ENCODE data around the gene SUV39H1.
"Not testable (repeated sequence)": the region's sequence is repeated elsewhere in the genome, so short reads cannot be mapped to it uniquely, and the experiment has no call there.

SUV39H1 gene

DNA sequence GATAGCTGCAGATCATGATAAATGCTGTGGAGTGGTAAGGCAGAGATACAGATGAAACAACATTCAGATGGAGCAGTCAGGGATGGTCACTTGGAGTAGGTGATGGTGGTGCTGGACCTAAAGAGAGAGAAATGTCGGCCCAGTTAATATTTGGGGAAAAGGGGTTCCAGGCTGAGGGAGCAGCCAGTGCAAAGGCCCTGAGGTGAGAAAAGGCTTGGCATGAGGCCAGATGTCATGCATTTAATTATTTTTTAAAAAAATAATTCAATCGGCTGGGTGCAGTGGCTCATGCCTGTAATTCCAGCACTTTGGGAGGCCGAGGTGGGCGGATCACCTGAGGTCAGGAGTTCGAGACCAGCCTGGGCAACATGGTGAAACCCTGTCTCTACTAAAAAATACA, 4.8 kb upstream of the SUV39H1 start:
- H4K91ac ChIP-seq (ENCODE audit: low read length); H4K8ac ChIP-seq (ENCODE audit: low read length); H3K4ac ChIP-seq (ENCODE audit: low read depth in 1 of 2, low read length in 2 of 2); H2BK5ac ChIP-seq (ENCODE audit: low read depth, low read length, poor library complexity, severe bottlenecking); H3K27ac ChIP-seq (ENCODE audit: low read length, poor library complexity, severe bottlenecking); H2BK12ac ChIP-seq (ENCODE audit: low read length in 2 of 2); H3K4me1 ChIP-seq (ENCODE audit: control insufficient read depth, insufficient read depth, low read depth, low read length); H3K4me3 ChIP-seq (ENCODE audit: insufficient read depth in 1 of 2, low read depth in 1 of 2, low read length in 2 of 2); H3K36me3 ChIP-seq (ENCODE audit: control insufficient read depth in 1 of 2, insufficient read depth in 2 of 2, low read depth in 1 of 2, low read length in 2 of 2); H2AK5ac ChIP-seq (ENCODE audit: low read length, severe bottlenecking); H3K14ac ChIP-seq (ENCODE audit: low read length in 2 of 2); H3K18ac ChIP-seq (ENCODE audit: low read depth in 1 of 2, low read length in 2 of 2); H3K9ac ChIP-seq (ENCODE audit: low read length); DNase-seq; H2BK120ac ChIP-seq (ENCODE audit: low read depth, low read length); H3K23ac ChIP-seq (ENCODE audit: low read length in 2 of 2); H3K9me3 ChIP-seq (ENCODE audit: control insufficient read depth, low read length); H2AFZ ChIP-seq (ENCODE audit: low read depth, low read length); H3K79me1 ChIP-seq (replicated peaks; ENCODE audit: low read length, poor library complexity, severe bottlenecking); H2BK15ac ChIP-seq (ENCODE audit: low read depth, poor library complexity, severe bottlenecking); H3K4me2 ChIP-seq (ENCODE audit: low read length, poor library complexity, severe bottlenecking): not testable (repeated sequence)
- WGBS: 88% methylated on average over 2 of the region's 5 CpGs
- H3K27me3 ChIP-seq (ENCODE audit: control insufficient read depth in 1 of 2, insufficient read depth in 1 of 2, low read length in 2 of 2): peaks cover 9 to 36% of the 10 kb centered on the region in 2 experiments

DNA sequence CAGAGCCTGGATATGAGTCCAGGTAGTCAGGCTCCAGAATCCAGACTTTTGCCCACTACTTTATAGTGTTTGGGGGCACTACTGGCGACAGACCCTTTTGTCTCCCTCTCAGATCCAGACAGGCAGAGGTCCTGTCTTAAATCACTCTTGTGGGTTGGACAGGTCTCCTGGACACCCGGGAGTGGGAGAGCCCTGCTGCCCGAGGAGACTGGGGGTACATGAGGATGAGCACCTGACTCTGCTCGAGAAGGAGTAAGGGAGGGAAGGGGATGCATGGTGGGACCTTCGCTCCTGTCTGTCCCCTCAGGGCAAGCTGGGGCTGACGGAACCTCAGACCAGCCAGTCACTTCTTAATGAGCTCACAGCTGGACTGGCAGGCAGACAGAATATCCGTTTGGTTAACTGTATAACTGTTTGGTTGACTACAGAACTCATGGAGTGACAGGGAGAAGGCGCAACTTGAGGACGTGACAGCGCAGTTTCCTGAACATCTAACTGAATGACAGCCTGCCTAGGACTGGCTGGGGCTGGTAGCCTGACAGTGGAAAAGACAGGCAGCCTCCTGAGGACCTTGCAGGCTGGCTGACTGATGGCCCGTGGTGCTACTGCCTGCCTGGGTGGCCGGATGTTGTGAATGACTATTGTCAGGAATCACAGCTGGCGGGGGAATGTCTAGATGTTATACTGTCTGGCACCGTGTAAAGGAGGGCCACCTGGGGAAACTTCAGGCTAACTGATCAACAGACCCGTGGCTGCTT, 1.6 kb upstream of the SUV39H1 start:
- Histone ChIP-seq H3K36me3 (ENCODE audit: control insufficient read depth in 1 of 2, insufficient read depth in 2 of 2, low read depth in 1 of 2, low read length in 2 of 2) (peaks cover 5 to 8% of the 10 kb centered on the region in 2 experiments), H4K91ac (ENCODE audit: low read length) (no peak overlapping the region), H3K4me3 (ENCODE audit: insufficient read depth in 1 of 2, low read depth in 1 of 2, low read length in 2 of 2) (no peak overlapping the region), H4K8ac (ENCODE audit: low read length) (no peak overlapping the region), H3K27ac (ENCODE audit: low read length, poor library complexity, severe bottlenecking) (no peak overlapping the region), H3K9me3 (ENCODE audit: control insufficient read depth, low read length) (peaks cover 3% of the 10 kb centered on the region), H2BK5ac (ENCODE audit: low read depth, low read length, poor library complexity, severe bottlenecking) (no peak overlapping the region), H3K14ac (ENCODE audit: low read length in 2 of 2) (no peak overlapping the region), H2AFZ (ENCODE audit: low read depth, low read length) (no peak overlapping the region), H3K4me1 (ENCODE audit: control insufficient read depth, insufficient read depth, low read depth, low read length) (peaks cover 9% of the 10 kb centered on the region), H3K27me3 (ENCODE audit: control insufficient read depth in 1 of 2, insufficient read depth in 1 of 2, low read length in 2 of 2) (peaks cover 0 to 24% of the 10 kb centered on the region in 2 experiments), H3K4me2 (ENCODE audit: low read length, poor library complexity, severe bottlenecking) (no peak overlapping the region), H3K4ac (ENCODE audit: low read depth in 1 of 2, low read length in 2 of 2) (no peak overlapping the region), H3K23ac (ENCODE audit: low read length in 2 of 2) (no peak overlapping the region), H2AK5ac (ENCODE audit: low read length, severe bottlenecking) (no peak overlapping the region), H2BK120ac (ENCODE audit: low read depth, low read length) (no peak overlapping the region), H3K79me1 (replicated peaks; ENCODE audit: low read length, poor library complexity, severe bottlenecking) (peaks cover 8% of the 10 kb centered on the region), H3K9ac (ENCODE audit: low read length) (peak overlapping the region; percentile 91), H2BK12ac (ENCODE audit: low read length in 2 of 2) (no peak overlapping the region), H3K18ac (ENCODE audit: low read depth in 1 of 2, low read length in 2 of 2) (no peak overlapping the region), H2BK15ac (ENCODE audit: low read depth, poor library complexity, severe bottlenecking) (no peak overlapping the region)
- no peak for DNase-seq
- WGBS: 74% methylated on average over 14 of the region's 15 CpGs

- no peak overlapping the region for H2BK15ac ChIP-seq (ENCODE audit: low read depth, poor library complexity, severe bottlenecking)
- H3K4me3 ChIP-seq (ENCODE audit: insufficient read depth in 1 of 2, low read depth in 1 of 2, low read length in 2 of 2): peak overlapping the region in 1 of 2 experiments; percentile 85
- H2BK5ac ChIP-seq (ENCODE audit: low read depth, low read length, poor library complexity, severe bottlenecking): no peak overlapping the region
- H4K91ac ChIP-seq (ENCODE audit: low read length): no peak overlapping the region
- H2BK120ac ChIP-seq (ENCODE audit: low read depth, low read length): no peak overlapping the region
- H3K18ac ChIP-seq (ENCODE audit: low read depth in 1 of 2, low read length in 2 of 2): no peak overlapping the region
- peak; percentile 23 for DNase-seq
- peak overlapping the region; percentile 91 for H3K9ac ChIP-seq (ENCODE audit: low read length)
- no peak overlapping the region for H3K27ac ChIP-seq (ENCODE audit: low read length, poor library complexity, severe bottlenecking)
- H4K8ac ChIP-seq (ENCODE audit: low read length): peak overlapping the region; percentile 90
- peaks cover 9% of the 10 kb centered on the region for H3K4me1 ChIP-seq (ENCODE audit: control insufficient read depth, insufficient read depth, low read depth, low read length)
- H3K23ac ChIP-seq (ENCODE audit: low read length in 2 of 2): no peak overlapping the region
- 44% methylated on average over 14 of the region's 14 CpGs for WGBS
- peaks cover 11% of the 10 kb centered on the region for H3K79me1 ChIP-seq (replicated peaks; ENCODE audit: low read length, poor library complexity, severe bottlenecking)
- peaks cover 10 to 12% of the 10 kb centered on the region in 2 experiments for H3K36me3 ChIP-seq (ENCODE audit: control insufficient read depth in 1 of 2, insufficient read depth in 2 of 2, low read depth in 1 of 2, low read length in 2 of 2)
- no peak overlapping the region for H3K4ac ChIP-seq (ENCODE audit: low read depth in 1 of 2, low read length in 2 of 2)
- peaks cover 0 to 23% of the 10 kb centered on the region in 2 experiments for H3K27me3 ChIP-seq (ENCODE audit: control insufficient read depth in 1 of 2, insufficient read depth in 1 of 2, low read length in 2 of 2)
- H2AK5ac ChIP-seq (ENCODE audit: low read length, severe bottlenecking): no peak overlapping the region
- H2AFZ ChIP-seq (ENCODE audit: low read depth, low read length): no peak overlapping the region
- no peak overlapping the region for H2BK12ac ChIP-seq (ENCODE audit: low read length in 2 of 2)
- H3K4me2 ChIP-seq (ENCODE audit: low read length, poor library complexity, severe bottlenecking): no peak overlapping the region
- no peak overlapping the region for H3K14ac ChIP-seq (ENCODE audit: low read length in 2 of 2)
- peaks cover 3% of the 10 kb centered on the region for H3K9me3 ChIP-seq (ENCODE audit: control insufficient read depth, low read length)
Measured at GRCh38 chrX:48695534-48695896, 1.0 kb upstream of the SUV39H1 start.

GRCh38 chrX:48695925-48696300, 621 bp upstream of the SUV39H1 start:
- peak overlapping the region; percentile 84 for H3K4me2 ChIP-seq (ENCODE audit: low read length, poor library complexity, severe bottlenecking)
- no peak overlapping the region for H2BK5ac ChIP-seq (ENCODE audit: low read depth, low read length, poor library complexity, severe bottlenecking)
- no peak overlapping the region for H3K4ac ChIP-seq (ENCODE audit: low read depth in 1 of 2, low read length in 2 of 2)
- peak overlapping the region; percentile 50 for H4K91ac ChIP-seq (ENCODE audit: low read length)
- peaks cover 9% of the 10 kb centered on the region for H3K4me1 ChIP-seq (ENCODE audit: control insufficient read depth, insufficient read depth, low read depth, low read length)
- H3K27ac ChIP-seq (ENCODE audit: low read length, poor library complexity, severe bottlenecking): peak overlapping the region; percentile 51
- no peak overlapping the region for H3K23ac ChIP-seq (ENCODE audit: low read length in 2 of 2)
- peak overlapping the region; percentile 91 for H2AFZ ChIP-seq (ENCODE audit: low read depth, low read length)
- WGBS: 20% methylated on average over 8 of the region's 8 CpGs
- H2BK120ac ChIP-seq (ENCODE audit: low read depth, low read length): no peak overlapping the region
- peak overlapping the region; percentile 90 for H4K8ac ChIP-seq (ENCODE audit: low read length)
- no peak overlapping the region for H2AK5ac ChIP-seq (ENCODE audit: low read length, severe bottlenecking)
- H3K36me3 ChIP-seq (ENCODE audit: control insufficient read depth in 1 of 2, insufficient read depth in 2 of 2, low read depth in 1 of 2, low read length in 2 of 2): peaks cover 14 to 16% of the 10 kb centered on the region in 2 experiments
- H3K14ac ChIP-seq (ENCODE audit: low read length in 2 of 2): peak overlapping the region in 1 of 2 experiments; percentile 79
- H3K27me3 ChIP-seq (ENCODE audit: control insufficient read depth in 1 of 2, insufficient read depth in 1 of 2, low read length in 2 of 2): peaks cover 0 to 19% of the 10 kb centered on the region in 2 experiments
- peaks cover 11% of the 10 kb centered on the region for H3K79me1 ChIP-seq (replicated peaks; ENCODE audit: low read length, poor library complexity, severe bottlenecking)
- H2BK12ac ChIP-seq (ENCODE audit: low read length in 2 of 2): no peak overlapping the region
- DNase-seq: no peak
- H2BK15ac ChIP-seq (ENCODE audit: low read depth, poor library complexity, severe bottlenecking): no peak overlapping the region
- H3K9me3 ChIP-seq (ENCODE audit: control insufficient read depth, low read length): peaks cover 3% of the 10 kb centered on the region
- peak overlapping the region; percentile 52 to 54 for H3K18ac ChIP-seq (ENCODE audit: low read depth in 1 of 2, low read length in 2 of 2)
- peak overlapping the region; percentile 91 for H3K9ac ChIP-seq (ENCODE audit: low read length)
- H3K4me3 ChIP-seq (ENCODE audit: insufficient read depth in 1 of 2, low read depth in 1 of 2, low read length in 2 of 2): peak overlapping the region; percentile 57 to 85
